ENCODE data around the gene FANCI. TPM values are rescaled to one million over a fixed set of nuclear protein-coding genes. Genes with fewer than 3 reads are reported as not detected.

FANCI gene
- total RNA-seq, 2 experiments from 2014 or later, result 180 TPM

- DNase-seq (no peak), ATAC-seq (no peak)
- Mint-ChIP-seq H3K36me3 (ENCODE audit: low read depth) (peaks cover 56% of the 10 kb centered on the region), H3K27me3 (no peaks in the 10 kb centered on the region), H3K4me1 (ENCODE audit: low read depth) (no peaks in the 10 kb centered on the region), H3K4me3 (no peak overlapping the region), H3K9me3 (no peaks in the 10 kb centered on the region), H3K27ac (no peak overlapping the region)
- intact Hi-C loops (cut with micrococcal nuclease), result no loop called here
- no peak for TF ChIP-seq CTCF (IDR thresholded peaks at IDR 0.05)
- ChIA-PET POLR2A (no interaction called here), CTCF (interaction anchor here (1.5 to 12.0 kb wide), 3 partner anchors 72 to 104 kb away, joined by 4 to 53 read pairs (median 13); no protein-coding TSS in a partner anchor)
Observed at GRCh38 chr15:89278307-89278706, 34.5 kb downstream of the FANCI start.

DNA sequence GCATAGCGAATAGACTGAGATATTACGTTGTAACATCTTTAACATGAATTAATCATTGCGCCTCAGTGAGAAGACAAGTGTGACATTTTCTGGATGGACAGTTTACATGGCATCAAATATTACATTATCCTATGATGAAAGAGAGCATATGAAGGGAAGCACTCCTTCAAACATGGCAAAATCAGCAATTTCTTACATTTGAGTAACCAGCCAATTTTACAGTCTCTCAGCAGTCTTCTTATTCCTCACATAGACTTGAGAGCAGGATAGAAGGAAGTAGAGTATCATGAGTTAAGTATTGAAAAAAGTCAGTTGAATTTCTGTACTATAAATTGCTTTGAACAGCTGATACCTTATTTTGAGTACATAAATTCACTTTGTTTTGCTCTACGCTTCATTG, 38.9 kb downstream of the FANCI start:
- ATAC-seq (no peak), DNase-seq (no peak)
- ChIA-PET POLR2A (interaction anchor here (0.6 kb wide), 1 partner anchor 9 kb away, joined by 3 read pairs; no protein-coding TSS in a partner anchor), CTCF (interaction anchor here (0.8 to 1.5 kb wide), 3 partner anchors 18 to 76 kb away, joined by 3 to 5 read pairs (median 3); no protein-coding TSS in a partner anchor)
- Mint-ChIP-seq H3K36me3 (ENCODE audit: low read depth) (peaks cover 66% of the 10 kb centered on the region), H3K9me3 (no peaks in the 10 kb centered on the region), H3K27me3 (no peaks in the 10 kb centered on the region), H3K27ac (no peak overlapping the region), H3K4me1 (ENCODE audit: low read depth) (no peaks in the 10 kb centered on the region), H3K4me3 (no peak overlapping the region)
- intact Hi-C loops (cut with micrococcal nuclease), result loop anchor here (10.0 kb wide), 1 partner anchor 78 kb away; no protein-coding TSS in a partner anchor
- TF ChIP-seq CTCF (IDR thresholded peaks at IDR 0.05), result no peak

DNA sequence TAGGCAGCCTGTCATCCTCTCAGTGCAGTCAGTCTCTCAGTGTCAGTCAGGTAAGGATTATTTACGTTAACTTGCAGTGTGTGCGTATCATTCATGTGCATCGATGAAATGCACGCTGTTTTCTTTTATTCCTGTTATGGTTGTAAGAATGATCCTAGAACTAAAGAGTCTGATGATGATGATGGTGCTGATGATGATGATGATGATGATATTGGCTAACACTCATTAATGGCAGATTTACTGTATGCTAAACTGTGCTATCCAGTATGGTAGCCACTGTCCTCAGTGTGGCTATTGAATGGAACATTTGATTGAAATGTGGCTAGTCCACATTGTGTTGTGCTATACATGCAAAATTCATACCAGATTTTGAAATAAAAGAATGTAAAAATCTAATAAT, 39.4 kb downstream of the FANCI start:
- TF ChIP-seq CTCF (IDR thresholded peaks at IDR 0.05), result no peak
- ChIA-PET CTCF (interaction anchor here (1.5 kb wide), 2 partner anchors 19 to 77 kb away, joined by 3 to 5 read pairs; no protein-coding TSS in a partner anchor), POLR2A (interaction anchor here (0.6 kb wide), 1 partner anchor 10 kb away, joined by 3 read pairs; no protein-coding TSS in a partner anchor)
- Mint-ChIP-seq H3K4me1 (ENCODE audit: low read depth) (no peaks in the 10 kb centered on the region), H3K27ac (no peak overlapping the region), H3K27me3 (no peaks in the 10 kb centered on the region), H3K4me3 (no peak overlapping the region), H3K36me3 (ENCODE audit: low read depth) (peaks cover 65% of the 10 kb centered on the region), H3K9me3 (no peaks in the 10 kb centered on the region)
- intact Hi-C loops (cut with micrococcal nuclease), result loop anchor here (10.0 kb wide), 1 partner anchor 78 kb away; no protein-coding TSS in a partner anchor
- no peak for ATAC-seq
- DNase-seq, result no peak

GRCh38 chr15:89291934-89292438, 48.2 kb downstream of the FANCI start:
- DNase-seq (no peak), ATAC-seq (no peak)
- H3K36me3 Mint-ChIP-seq (ENCODE audit: low read depth), result peaks cover 64% of the 10 kb centered on the region

More at GRCh38 chr15:89291934-89292438, 48.2 kb downstream of the FANCI start:
- Mint-ChIP-seq H3K27ac (no peak overlapping the region), H3K9me3 (no peaks in the 10 kb centered on the region), H3K4me3 (no peak overlapping the region), H3K27me3 (no peaks in the 10 kb centered on the region), H3K4me1 (ENCODE audit: low read depth) (no peaks in the 10 kb centered on the region)
- intact Hi-C loops (cut with micrococcal nuclease), result no loop called here
- TF ChIP-seq CTCF (IDR thresholded peaks at IDR 0.05), result no peak
- POLR2A ChIA-PET, result interaction anchor here (0.9 kb wide), 1 partner anchor 27 kb away, joined by 3 read pairs; no protein-coding TSS in a partner anchor
- CTCF ChIA-PET, result interaction anchor here (0.9 kb wide), 1 partner anchor 11 kb away, joined by 3 read pairs; no protein-coding TSS in a partner anchor

Data from activated CD8-positive, alpha-beta T cell treated with anti-CD3 and anti-CD28 coated beads for 36 hours (primary cell).